Ishikawa (cell line): Measurements from ENCODE around the gene THSD4.

Experiments used
- CEBPB ChIP-seq: IDR thresholded peaks from 2 replicates; pipeline ENCODE4 v1.6.1; 2012
- CREB1 ChIP-seq: IDR thresholded peaks from 2 replicates; pipeline ENCODE4 v1.6.1; 2012; ENCODE audit warnings: low read depth
- EGR1 ChIP-seq: IDR thresholded peaks from 2 replicates; pipeline ENCODE4 v1.6.1; 2012
- EP300 ChIP-seq: IDR thresholded peaks from 2 replicates; pipeline ENCODE4 v1.6.1; 2012; ENCODE audit warnings: borderline replicate concordance
- FOXM1 ChIP-seq: IDR thresholded peaks from 2 replicates; pipeline ENCODE4 v1.6.1; 2012; ENCODE audit warnings: low read depth, borderline replicate concordance
- NFIC ChIP-seq: IDR thresholded peaks from 2 replicates; pipeline ENCODE4 v1.6.1; 2012
- RAD21 ChIP-seq: IDR thresholded peaks from 2 replicates; pipeline ENCODE4 v1.6.1; 2012; ENCODE audit warnings: low read depth
- TAF1 ChIP-seq: IDR thresholded peaks from 2 replicates; pipeline ENCODE4 v1.6.1; 2012; ENCODE audit warnings: low read depth, mild to moderate bottlenecking
- TCF12 ChIP-seq: IDR thresholded peaks from 2 replicates; pipeline ENCODE4 v1.6.1; 2012; ENCODE audit warnings: low read depth
- TEAD4 ChIP-seq: IDR thresholded peaks from 2 replicates; pipeline ENCODE4 v1.6.1; 2012
- YY1 ChIP-seq: IDR thresholded peaks from 2 replicates; pipeline ENCODE4 v1.6.1; 2012; ENCODE audit warnings: low read depth
- ZBTB7A ChIP-seq: IDR thresholded peaks from 2 replicates; pipeline ENCODE4 v1.6.1; 2012; ENCODE audit warnings: low read depth
- TF ChIP-seq, protein P1 (sequence below): IDR thresholded peaks from 2 replicates; pipeline ENCODE4 v1.6.1; 2012; ENCODE audit warnings: low read depth, mild to moderate bottlenecking
- TF ChIP-seq, protein P2 (sequence below): IDR thresholded peaks from 2 replicates; pipeline ENCODE4 v1.6.1; 2012
- TF ChIP-seq, protein P3 (sequence below): IDR thresholded peaks from 2 replicates; pipeline ENCODE4 v1.6.1; 2012

THSD4 gene

DNA sequence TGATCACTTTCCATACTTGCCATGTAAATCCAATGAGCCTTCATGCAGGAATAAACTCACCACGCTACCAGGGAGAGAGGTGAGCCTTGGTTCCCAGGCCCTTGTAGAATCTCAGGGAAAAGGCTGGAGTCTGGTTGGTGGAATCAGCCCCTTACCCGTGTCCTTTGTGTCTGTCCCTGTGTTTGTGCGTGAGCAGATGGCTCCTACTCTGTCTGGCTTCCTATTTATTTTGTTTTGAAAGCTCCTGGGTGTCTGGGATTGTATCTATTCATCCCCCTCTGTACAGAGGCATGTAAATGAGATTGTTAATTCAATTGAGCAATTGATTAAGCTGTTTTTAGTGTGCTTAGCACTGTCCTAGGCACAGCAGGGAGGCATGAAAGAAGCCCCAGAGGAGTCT is 278.1 kb downstream of the THSD4 start:
- TF ChIP-seq EGR1 (no peak), FOXM1 (no peak), CREB1 (no peak)

DNA sequence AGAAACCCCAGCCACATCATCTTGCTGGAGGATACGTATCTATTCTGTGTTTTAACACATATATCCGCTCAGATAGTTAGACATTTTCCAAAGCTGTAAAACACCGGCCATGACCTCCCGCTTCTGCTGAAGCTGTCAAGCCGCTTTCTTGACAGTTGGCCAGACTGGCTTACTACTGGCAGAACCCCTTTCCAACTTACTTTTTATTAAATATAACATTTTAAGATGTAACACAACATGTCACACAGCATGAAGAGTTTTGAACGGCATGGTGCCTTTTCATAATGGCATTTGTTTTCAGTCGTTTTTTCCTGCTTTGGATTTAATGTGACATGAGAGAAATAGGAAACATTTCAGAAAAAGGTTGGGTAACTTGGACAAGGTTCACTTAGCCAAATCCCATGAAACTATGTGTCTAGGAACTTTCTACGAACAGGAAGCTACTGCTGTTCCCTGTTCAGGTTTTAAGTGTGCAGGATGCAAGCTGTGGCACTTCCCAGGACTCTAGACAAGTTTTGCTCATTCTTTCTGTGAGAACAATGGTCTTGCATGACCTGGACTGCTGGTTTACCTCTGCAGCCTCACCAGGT is 281.4 kb downstream of the THSD4 start:
- TF ChIP-seq CREB1: no peak
- TF ChIP-seq, protein P1, sequence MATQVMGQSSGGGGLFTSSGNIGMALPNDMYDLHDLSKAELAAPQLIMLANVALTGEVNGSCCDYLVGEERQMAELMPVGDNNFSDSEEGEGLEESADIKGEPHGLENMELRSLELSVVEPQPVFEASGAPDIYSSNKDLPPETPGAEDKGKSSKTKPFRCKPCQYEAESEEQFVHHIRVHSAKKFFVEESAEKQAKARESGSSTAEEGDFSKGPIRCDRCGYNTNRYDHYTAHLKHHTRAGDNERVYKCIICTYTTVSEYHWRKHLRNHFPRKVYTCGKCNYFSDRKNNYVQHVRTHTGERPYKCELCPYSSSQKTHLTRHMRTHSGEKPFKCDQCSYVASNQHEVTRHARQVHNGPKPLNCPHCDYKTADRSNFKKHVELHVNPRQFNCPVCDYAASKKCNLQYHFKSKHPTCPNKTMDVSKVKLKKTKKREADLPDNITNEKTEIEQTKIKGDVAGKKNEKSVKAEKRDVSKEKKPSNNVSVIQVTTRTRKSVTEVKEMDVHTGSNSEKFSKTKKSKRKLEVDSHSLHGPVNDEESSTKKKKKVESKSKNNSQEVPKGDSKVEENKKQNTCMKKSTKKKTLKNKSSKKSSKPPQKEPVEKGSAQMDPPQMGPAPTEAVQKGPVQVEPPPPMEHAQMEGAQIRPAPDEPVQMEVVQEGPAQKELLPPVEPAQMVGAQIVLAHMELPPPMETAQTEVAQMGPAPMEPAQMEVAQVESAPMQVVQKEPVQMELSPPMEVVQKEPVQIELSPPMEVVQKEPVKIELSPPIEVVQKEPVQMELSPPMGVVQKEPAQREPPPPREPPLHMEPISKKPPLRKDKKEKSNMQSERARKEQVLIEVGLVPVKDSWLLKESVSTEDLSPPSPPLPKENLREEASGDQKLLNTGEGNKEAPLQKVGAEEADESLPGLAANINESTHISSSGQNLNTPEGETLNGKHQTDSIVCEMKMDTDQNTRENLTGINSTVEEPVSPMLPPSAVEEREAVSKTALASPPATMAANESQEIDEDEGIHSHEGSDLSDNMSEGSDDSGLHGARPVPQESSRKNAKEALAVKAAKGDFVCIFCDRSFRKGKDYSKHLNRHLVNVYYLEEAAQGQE: no peak
- TF ChIP-seq RAD21: no peak
- TF ChIP-seq, protein P2, sequence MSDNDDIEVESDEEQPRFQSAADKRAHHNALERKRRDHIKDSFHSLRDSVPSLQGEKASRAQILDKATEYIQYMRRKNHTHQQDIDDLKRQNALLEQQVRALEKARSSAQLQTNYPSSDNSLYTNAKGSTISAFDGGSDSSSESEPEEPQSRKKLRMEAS: no peak
- TF ChIP-seq TEAD4: no peak
- no peak for TF ChIP-seq YY1
- TF ChIP-seq, protein P3, sequence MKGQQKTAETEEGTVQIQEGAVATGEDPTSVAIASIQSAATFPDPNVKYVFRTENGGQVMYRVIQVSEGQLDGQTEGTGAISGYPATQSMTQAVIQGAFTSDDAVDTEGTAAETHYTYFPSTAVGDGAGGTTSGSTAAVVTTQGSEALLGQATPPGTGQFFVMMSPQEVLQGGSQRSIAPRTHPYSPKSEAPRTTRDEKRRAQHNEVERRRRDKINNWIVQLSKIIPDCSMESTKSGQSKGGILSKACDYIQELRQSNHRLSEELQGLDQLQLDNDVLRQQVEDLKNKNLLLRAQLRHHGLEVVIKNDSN: no peak

DNA sequence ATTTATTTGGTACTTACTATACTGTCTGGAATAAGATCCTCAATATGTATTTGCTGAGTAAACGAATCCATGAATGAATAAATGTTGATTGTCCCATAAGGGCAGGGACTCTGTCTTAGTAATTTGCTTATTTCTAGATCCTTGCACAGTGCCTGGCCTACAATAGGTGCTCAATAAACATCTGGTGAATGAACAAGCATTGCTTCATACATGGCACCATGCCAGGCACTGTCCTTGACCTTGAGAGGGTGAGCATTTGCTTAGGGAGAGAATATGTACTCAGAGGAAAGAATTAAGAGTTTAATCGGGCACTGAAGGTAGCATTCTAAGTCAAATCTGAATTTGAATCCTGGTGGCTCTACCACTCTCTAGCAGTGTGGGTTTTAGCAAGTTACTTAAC is 282.1 kb downstream of the THSD4 start:
- TF ChIP-seq YY1: no peak
- 0 out of 2 replicates have a peak, but pooled peaks have one; percentile 27 for TF ChIP-seq NFIC
- TF ChIP-seq, protein P3: no peak
- TF ChIP-seq CREB1: no peak

DNA sequence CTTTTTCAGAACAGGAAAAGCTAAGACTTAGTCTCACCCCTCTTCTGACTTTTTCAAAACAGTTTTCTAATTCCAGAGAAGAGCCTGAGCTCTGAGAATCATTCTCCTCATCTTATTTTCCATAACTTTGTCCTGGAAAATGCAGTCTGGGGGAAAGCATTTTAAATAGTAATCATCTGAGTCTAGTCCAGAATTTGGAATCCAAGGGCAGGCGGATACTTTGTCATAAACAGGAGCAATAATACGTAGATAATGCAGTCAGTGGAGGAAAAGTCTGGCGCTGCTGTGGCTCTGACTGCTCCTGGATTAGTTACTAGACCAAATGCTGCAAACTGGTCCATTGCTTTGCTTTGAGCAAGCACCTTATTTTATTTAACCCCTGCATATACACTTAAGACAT is 285.0 kb downstream of the THSD4 start:
- TF ChIP-seq TEAD4: no peak
- no peak for TF ChIP-seq NFIC

DNA sequence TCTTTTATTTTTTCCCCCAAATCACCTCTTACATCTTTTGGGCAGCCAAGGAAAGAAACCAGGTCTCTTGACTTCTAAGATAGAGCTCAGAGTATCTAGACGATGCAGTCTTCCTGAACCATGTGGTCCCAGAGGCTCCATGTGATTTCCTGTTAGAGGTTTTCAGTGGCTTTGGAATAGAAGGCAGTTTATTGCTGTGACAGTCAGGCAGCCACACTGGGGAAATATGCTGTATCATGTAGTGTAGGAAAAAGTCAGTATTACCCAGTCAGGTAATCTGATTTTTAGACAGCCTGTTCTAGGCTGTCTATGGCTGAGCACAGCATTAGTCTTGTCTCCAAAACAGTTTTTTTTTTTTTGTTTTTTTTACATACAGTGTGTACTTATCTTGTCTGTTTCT is 294.3 kb downstream of the THSD4 start:
- TF ChIP-seq CEBPB: no peak
- TF ChIP-seq TEAD4: no peak
- TF ChIP-seq, protein P2: no peak
- TF ChIP-seq TCF12: no peak
- TF ChIP-seq FOXM1: no peak
- no peak for TF ChIP-seq EP300
- no peak for TF ChIP-seq NFIC
- no peak for TF ChIP-seq CREB1
- TF ChIP-seq, protein P1: no peak
- TF ChIP-seq YY1: no peak
- TF ChIP-seq RAD21: no peak

DNA sequence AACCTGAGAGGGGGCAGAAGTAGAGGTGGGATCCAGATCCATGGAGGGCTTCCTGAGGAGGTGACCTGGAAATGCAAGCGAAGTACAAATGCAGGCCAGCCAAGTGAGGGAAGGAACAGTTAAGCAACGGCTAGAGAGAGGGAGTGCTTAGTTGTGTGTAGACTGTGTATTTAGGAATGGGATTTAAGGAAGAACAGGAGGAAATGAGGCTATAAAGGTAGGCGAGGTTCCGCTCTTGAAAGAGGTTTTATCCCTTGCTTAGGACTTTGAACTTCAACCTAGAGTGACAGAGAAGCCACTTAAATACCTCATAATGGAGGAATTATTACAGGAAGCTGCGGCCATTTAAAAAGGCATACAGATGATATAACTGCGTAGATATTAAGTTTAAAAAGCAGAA is 295.1 kb downstream of the THSD4 start:
- TF ChIP-seq, protein P3: no peak
- TF ChIP-seq TCF12: no peak
- TF ChIP-seq ZBTB7A: no peak
- TF ChIP-seq, protein P1: no peak
- no peak for TF ChIP-seq EGR1
- TF ChIP-seq, protein P2: no peak
- TF ChIP-seq CREB1: no peak
- no peak for TF ChIP-seq NFIC
- TF ChIP-seq YY1: no peak
- no peak for TF ChIP-seq CEBPB
- TF ChIP-seq TAF1: no peak
- no peak for TF ChIP-seq RAD21
- no peak for TF ChIP-seq EP300
- TF ChIP-seq TEAD4: no peak
- no peak for TF ChIP-seq FOXM1
